GM12864 (cell line): ENCODE results near the gene PACC1.

ENCODE experiments used
- DNase-seq: peaks from one replicate; pipeline ENCODE4 v3.0.0-alpha.2; 2011; ENCODE audit warnings: low read depth
- H3K4me3 ChIP-seq: 2 replicates; pipeline ENCODE4 v1.5.1; 2011; ENCODE audit warnings: mild to moderate bottlenecking, low read depth, low read length, control low read depth
- TF ChIP-seq, protein P1 (sequence below): IDR thresholded peaks from 2 replicates; pipeline ENCODE4 v1.5.1; 2011; ENCODE audit warnings: low read depth, mild to moderate bottlenecking, moderate library complexity, low read length, control low read depth, inconsistent platforms; ENCODE audit errors: missing control alignments

The PACC1 gene

DNA sequence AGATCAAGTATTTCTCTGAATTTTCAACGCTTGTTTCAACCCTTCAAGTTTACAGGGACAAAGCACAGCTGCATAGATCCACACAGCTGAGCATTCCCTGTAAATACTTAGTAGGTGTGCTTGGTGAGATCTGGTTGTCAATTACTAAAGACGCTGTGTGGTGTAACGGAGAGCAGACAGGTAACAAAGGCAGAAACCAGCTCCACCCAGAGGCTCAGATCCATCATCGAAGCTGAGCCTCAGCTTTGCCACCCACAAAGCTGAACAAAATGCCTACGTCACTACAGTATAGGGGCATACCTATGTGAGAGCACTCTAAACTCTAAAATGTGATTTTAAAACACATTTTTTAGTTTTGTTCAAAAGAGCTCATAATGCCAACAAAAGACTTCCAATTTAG is 38.7 kb downstream of the PACC1 start:
- TF ChIP-seq, protein P1, sequence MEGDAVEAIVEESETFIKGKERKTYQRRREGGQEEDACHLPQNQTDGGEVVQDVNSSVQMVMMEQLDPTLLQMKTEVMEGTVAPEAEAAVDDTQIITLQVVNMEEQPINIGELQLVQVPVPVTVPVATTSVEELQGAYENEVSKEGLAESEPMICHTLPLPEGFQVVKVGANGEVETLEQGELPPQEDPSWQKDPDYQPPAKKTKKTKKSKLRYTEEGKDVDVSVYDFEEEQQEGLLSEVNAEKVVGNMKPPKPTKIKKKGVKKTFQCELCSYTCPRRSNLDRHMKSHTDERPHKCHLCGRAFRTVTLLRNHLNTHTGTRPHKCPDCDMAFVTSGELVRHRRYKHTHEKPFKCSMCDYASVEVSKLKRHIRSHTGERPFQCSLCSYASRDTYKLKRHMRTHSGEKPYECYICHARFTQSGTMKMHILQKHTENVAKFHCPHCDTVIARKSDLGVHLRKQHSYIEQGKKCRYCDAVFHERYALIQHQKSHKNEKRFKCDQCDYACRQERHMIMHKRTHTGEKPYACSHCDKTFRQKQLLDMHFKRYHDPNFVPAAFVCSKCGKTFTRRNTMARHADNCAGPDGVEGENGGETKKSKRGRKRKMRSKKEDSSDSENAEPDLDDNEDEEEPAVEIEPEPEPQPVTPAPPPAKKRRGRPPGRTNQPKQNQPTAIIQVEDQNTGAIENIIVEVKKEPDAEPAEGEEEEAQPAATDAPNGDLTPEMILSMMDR: no peak
- DNase-seq: no peak
- no peak overlapping the region for H3K4me3 ChIP-seq

DNA sequence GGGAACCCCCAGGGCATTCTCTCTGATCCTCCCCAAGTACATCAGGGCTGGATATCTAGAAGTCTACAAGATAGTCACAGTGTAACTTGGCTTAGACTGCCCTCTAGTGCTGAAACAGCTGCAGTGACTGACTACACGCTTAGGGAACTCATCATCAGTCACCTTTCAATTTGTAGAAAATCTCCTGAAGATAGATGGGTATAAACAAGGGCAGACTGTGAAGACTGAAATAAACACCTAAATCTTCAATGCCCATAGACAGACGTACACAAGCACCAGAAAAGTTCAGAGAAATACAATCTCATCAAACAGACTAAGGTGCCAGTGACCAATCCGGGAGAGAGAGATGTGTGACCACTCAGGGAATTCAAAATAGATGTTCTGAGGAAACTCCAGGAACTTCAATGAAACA is 46.6 kb downstream of the PACC1 start:
- H3K4me3 ChIP-seq: no peak overlapping the region

DNA sequence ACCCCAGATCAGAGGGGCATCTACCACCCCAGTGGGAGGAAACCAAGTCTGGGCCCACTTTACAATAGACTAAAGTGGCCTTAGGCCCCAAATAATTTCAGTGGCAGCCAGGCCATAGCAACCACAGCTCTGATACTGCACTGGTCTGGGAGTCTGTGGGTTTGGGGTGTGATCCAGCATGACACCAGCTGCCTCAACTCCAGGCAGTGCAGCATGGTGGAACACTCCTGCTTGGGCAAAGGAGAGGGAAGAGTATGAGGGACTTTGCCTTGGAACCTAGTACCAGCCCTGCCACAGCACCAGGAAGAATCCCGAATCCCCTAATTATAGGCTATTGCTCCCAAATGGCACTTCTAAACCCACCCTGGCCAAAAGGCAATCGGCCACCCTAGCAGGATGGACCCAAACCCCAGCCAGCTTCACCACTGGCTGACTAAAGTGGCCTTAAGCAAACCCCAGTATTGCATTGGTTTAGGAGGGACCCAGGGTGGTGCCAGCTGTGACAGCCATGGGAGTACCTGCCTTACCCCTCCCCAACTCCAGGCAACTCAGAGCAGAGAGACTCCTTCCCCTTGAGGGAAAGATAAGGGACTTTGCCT is 47.1 kb downstream of the PACC1 start:
- TF ChIP-seq, protein P1: no peak
- no peak for DNase-seq
- no peak overlapping the region for H3K4me3 ChIP-seq

More for the DNA sequence above, 46.6 kb downstream of the PACC1 start:
- TF ChIP-seq, protein P1: peak; percentile 94
- peak; percentile 64 for DNase-seq

DNA sequence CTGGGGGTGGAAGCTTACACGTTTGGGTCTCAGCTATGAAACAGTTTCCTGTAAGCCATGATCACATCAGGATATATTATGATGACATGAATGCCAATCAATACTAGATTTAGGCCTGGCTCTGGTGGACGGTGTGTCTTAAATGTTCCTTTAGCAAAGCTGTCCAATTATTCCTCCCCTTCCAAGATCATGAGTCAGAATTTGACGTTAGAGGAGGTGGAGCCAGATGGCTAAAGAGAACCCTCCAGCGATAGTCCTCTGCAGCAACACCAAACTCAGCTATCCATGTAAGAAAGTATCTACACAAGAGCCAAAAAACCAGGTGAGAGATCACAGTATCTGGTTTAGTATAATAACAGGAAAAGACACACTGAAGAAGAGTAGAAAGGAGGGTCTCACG is 47.8 kb downstream of the PACC1 start:
- DNase-seq: peak; percentile 12
- TF ChIP-seq, protein P1: no peak

DNA sequence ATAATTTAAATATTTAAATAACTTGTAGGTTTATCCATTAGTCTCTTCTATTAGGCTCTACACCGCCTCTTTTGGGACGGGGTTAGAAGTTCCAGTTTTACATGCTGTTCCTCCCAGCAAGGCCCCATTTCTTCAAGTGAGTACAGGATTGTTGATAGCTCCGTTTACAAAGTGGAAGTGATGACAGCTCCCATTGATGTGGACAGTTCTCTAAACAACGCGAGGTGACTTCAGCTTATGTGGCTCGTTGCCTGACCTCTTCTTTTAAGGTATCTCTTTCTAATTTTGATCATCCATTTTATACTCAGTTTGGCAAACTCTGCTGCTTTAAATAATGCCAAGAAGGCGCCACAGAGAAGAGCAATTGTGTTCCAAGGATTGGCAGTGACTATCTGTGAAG is 49.7 kb downstream of the PACC1 start:
- TF ChIP-seq, protein P1: no peak
- no peak for DNase-seq
- no peak overlapping the region for H3K4me3 ChIP-seq

More for the DNA sequence above, 47.8 kb downstream of the PACC1 start:
- no peak overlapping the region for H3K4me3 ChIP-seq

DNA sequence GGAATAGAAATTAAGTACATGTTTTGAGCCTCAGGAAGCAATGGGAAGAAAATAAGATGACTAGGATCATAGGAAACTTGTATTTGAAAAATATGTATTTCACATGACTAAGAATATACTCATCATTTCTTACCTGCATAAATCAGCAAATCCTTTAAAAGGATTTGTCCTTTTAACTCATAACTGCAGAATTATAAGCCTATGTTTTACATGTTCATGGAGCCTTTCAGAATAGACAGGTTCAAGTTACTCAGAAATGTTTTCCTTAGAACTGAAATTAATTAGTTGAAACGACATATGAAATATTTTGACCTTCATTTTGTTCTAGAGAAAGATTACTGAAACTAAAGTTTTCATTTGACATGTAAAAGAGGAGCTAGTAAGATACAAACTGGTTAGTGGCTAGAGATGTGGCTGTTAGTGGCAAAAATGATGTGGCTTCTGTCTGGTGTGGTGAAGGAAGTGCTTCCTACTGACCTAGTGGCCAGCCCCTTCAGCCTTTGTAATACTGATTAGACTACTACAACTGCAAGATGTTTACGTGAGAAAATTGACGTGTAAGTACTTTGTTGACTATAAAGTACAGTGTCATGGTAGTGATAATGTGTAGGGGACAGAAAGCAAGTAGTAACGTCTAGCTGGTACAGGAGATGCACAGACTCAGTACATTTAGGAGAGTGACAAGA is 54.7 kb downstream of the PACC1 start:
- no peak overlapping the region for H3K4me3 ChIP-seq
- DNase-seq: no peak
- TF ChIP-seq, protein P1: no peak
